Panc1 (cell line): Measurements from ENCODE around the gene MED23. TPM values are rescaled to one million over a fixed set of nuclear protein-coding genes. Genes with fewer than 3 reads are reported as not detected.

Experiments used
- ATAC-seq: fragments of 200-7000 bp; cut with Tn5 transposase; 2 replicates; pipeline ENCODE4 v1.9.1; 2020; ENCODE audit warnings: mild to moderate bottlenecking, moderate library complexity
- BruUV-seq: library from RNA; stranded (reverse); fragments of 400-500 nt; replicated peaks from 2 replicates; lab custom pipeline; 2021; lab: Mats Ljungman, UMichigan
- CTCF ChIA-PET: fragments of 300-600 bp; sonication (Branson Sonifier 250); formaldehyde crosslinking; loops from one replicate; lab custom pipeline; 2022; ENCODE audit warnings: antibody characterized with exemption; lab: Charles Lee
- POLR2A ChIA-PET: fragments of 300-600 bp; sonication (Branson Sonifier 250); formaldehyde crosslinking; loops from one replicate; lab custom pipeline; 2022; ENCODE audit warnings: antibody characterized with exemption; lab: Charles Lee
- DNase-seq: peaks from one replicate; pipeline ENCODE4 v3.0.0-alpha.2; 2010; ENCODE audit warnings: low read depth, low spot score
- H3K27ac ChIP-seq: 2 replicates; pipeline ENCODE4 v1.5.1; 2011; ENCODE audit warnings: mild to moderate bottlenecking, low read length, inconsistent platforms
- H3K27me3 ChIP-seq: fragments of 200-500 bp; sonication (Bioruptor generic); 2 replicates; pipeline ENCODE4 v1.6.0; 2014; ENCODE audit warnings: low read length, inconsistent platforms; ENCODE audit not compliant: control insufficient read depth, insufficient read depth
- H3K36me3 ChIP-seq: fragments of 200-500 bp; sonication (Bioruptor generic); 2 replicates; pipeline ENCODE4 v1.5.1; 2014; ENCODE audit warnings: inconsistent platforms, mild to moderate bottlenecking, low read length, moderate library complexity; ENCODE audit not compliant: control insufficient read depth, insufficient read depth
- H3K4me1 ChIP-seq: 2 replicates; pipeline ENCODE4 v1.5.1; 2011; ENCODE audit warnings: inconsistent platforms, mild to moderate bottlenecking, low read length, moderate library complexity; ENCODE audit not compliant: control insufficient read depth, insufficient read depth
- H3K4me3 ChIP-seq, 2 experiments: 2 replicates each; pipeline ENCODE4 v1.5.1; 2011 to 2012; ENCODE audit warnings: low read depth in 2 of 2, low read length in 2 of 2, mild to moderate bottlenecking in 2 of 2, inconsistent platforms in 1 of 2, moderate library complexity in 1 of 2
- H3K9me3 ChIP-seq: fragments of 200-500 bp; sonication (Bioruptor generic); 2 replicates; pipeline ENCODE4 v1.5.1; 2014; ENCODE audit warnings: low read depth, mild to moderate bottlenecking, inconsistent platforms, low read length, moderate library complexity; ENCODE audit not compliant: control insufficient read depth, insufficient read depth
- POLR2AphosphoS5 ChIP-seq: IDR thresholded peaks from 2 replicates; pipeline ENCODE4 v1.6.1; 2012; ENCODE audit warnings: mild to moderate bottlenecking, low read depth, low read length, moderate library complexity
- SIN3A ChIP-seq: IDR thresholded peaks from 2 replicates; pipeline ENCODE4 v1.6.1; 2012; ENCODE audit warnings: low read depth, mild to moderate bottlenecking, low read length, moderate library complexity, borderline replicate concordance; ENCODE audit not compliant: insufficient read depth
- TCF7L2 ChIP-seq: IDR thresholded peaks from 2 replicates; pipeline ENCODE4 v1.6.1; 2011; ENCODE audit warnings: mild to moderate bottlenecking, low read depth, low read length, inconsistent platforms
- in situ Hi-C: cut with HindIII; loops from 2 replicates; pipeline ENCODE4 v1.10.0; 2016; ENCODE audit warnings: low sequenced_read_pairs, low pct_unique_long_range_greater_than_20kb
- intact Hi-C: fragments of 100-400 bp; cut with micrococcal nuclease; formaldehyde crosslinking; loops from one replicate; pipeline ENCODE4 v1.10.0; 2022; ENCODE audit not compliant: unreplicated experiment
- total RNA-seq: library from RNA; stranded (reverse); gene quantifications from one replicate; pipeline ENCODE4 v1.2.1, GENCODE V29; 2021; ENCODE audit not compliant: unreplicated experiment
- TF ChIP-seq, protein P1 (sequence below): fragments of 450-650 bp; IDR thresholded peaks from 2 replicates; pipeline ENCODE4 v1.5.1; 2017; ENCODE audit warnings: mild to moderate bottlenecking
- TF ChIP-seq, protein P2 (sequence below), 2 experiments: IDR thresholded peaks; 2 replicates each; pipeline ENCODE4 v1.6.1; 2011 to 2012; ENCODE audit warnings: low read depth in 2 of 2, control low read depth in 1 of 2, low read length in 1 of 2, mild to moderate bottlenecking in 1 of 2, moderate library complexity in 1 of 2; ENCODE audit not compliant: insufficient read depth in 1 of 2

The MED23 gene
- total RNA-seq, 1 experiment from 2014 or later = 18.3 TPM

DNA sequence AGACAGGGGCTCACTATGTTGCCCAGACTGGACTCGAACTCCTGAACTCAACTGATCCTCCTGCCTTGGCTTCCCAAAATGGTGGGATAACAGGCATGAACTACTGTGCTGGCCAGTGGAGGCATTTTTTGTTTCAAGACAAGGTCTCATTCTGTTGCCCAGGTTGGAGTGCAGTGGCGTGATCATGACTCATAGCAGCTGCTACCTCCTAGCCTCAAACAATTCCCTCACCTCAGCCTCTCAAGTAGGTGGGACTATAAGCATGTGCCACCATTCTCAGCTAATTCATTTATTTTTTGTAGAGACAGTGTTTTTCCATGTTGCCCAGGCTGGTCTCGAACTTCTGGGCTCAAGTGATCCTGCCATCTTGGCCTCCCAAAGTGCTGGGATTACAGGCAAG lies 26.3 kb upstream of the MED23 start:
- in situ Hi-C loops = no loop called here
- Histone ChIP-seq H3K27ac (no peak overlapping the region), H3K36me3 (no peaks in the 10 kb centered on the region), H3K27me3 (no peaks in the 10 kb centered on the region), H3K4me1 (no peaks in the 10 kb centered on the region; the same call in 1 of the 2 replicates), H3K9me3 (no peaks in the 10 kb centered on the region), H3K4me3 (no peak overlapping the region)
- intact Hi-C loops = no loop called here
- ChIA-PET POLR2A (no interaction called here), CTCF (no interaction called here)
- no TSS peak for BruUV-seq
- ATAC-seq (no peak), DNase-seq (no peak)
- TF ChIP-seq, protein P1, sequence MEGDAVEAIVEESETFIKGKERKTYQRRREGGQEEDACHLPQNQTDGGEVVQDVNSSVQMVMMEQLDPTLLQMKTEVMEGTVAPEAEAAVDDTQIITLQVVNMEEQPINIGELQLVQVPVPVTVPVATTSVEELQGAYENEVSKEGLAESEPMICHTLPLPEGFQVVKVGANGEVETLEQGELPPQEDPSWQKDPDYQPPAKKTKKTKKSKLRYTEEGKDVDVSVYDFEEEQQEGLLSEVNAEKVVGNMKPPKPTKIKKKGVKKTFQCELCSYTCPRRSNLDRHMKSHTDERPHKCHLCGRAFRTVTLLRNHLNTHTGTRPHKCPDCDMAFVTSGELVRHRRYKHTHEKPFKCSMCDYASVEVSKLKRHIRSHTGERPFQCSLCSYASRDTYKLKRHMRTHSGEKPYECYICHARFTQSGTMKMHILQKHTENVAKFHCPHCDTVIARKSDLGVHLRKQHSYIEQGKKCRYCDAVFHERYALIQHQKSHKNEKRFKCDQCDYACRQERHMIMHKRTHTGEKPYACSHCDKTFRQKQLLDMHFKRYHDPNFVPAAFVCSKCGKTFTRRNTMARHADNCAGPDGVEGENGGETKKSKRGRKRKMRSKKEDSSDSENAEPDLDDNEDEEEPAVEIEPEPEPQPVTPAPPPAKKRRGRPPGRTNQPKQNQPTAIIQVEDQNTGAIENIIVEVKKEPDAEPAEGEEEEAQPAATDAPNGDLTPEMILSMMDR = no peak
- TF ChIP-seq, protein P2, sequence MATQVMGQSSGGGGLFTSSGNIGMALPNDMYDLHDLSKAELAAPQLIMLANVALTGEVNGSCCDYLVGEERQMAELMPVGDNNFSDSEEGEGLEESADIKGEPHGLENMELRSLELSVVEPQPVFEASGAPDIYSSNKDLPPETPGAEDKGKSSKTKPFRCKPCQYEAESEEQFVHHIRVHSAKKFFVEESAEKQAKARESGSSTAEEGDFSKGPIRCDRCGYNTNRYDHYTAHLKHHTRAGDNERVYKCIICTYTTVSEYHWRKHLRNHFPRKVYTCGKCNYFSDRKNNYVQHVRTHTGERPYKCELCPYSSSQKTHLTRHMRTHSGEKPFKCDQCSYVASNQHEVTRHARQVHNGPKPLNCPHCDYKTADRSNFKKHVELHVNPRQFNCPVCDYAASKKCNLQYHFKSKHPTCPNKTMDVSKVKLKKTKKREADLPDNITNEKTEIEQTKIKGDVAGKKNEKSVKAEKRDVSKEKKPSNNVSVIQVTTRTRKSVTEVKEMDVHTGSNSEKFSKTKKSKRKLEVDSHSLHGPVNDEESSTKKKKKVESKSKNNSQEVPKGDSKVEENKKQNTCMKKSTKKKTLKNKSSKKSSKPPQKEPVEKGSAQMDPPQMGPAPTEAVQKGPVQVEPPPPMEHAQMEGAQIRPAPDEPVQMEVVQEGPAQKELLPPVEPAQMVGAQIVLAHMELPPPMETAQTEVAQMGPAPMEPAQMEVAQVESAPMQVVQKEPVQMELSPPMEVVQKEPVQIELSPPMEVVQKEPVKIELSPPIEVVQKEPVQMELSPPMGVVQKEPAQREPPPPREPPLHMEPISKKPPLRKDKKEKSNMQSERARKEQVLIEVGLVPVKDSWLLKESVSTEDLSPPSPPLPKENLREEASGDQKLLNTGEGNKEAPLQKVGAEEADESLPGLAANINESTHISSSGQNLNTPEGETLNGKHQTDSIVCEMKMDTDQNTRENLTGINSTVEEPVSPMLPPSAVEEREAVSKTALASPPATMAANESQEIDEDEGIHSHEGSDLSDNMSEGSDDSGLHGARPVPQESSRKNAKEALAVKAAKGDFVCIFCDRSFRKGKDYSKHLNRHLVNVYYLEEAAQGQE (IDR thresholded peaks at IDR 0.05; ENCODE audit: insufficient read depth in 1 of 2, low read depth in 2 of 2, low read length in 1 of 2) = no peak

DNA sequence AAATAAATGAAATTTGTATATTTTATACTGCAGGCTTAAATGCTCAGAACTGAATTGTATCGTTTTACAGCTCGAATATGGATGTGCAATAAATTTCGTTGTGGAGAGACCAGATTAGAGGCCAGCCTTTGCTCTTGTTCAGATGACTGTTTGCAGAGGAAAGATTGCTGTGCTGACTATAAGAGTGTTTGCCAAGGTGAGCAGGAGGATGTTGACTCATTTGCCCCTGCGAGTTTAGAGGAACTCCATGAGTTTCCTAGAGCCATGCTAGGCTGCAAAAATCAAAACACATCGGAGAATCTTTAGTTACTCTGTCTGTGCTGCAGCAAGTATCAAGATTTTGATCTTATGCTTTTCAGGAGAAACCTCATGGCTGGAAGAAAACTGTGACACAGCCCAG lies 24.4 kb upstream of the MED23 start:
- Histone ChIP-seq H3K9me3 (no peaks in the 10 kb centered on the region), H3K27ac (no peak overlapping the region), H3K36me3 (no peaks in the 10 kb centered on the region), H3K27me3 (no peaks in the 10 kb centered on the region), H3K4me1 (no peaks in the 10 kb centered on the region; the same call in 1 of the 2 replicates), H3K4me3 (no peak overlapping the region)
- ChIA-PET POLR2A (no interaction called here), CTCF (no interaction called here)
- no peak for DNase-seq
- ATAC-seq = peak; percentile 81
- no peak for TF ChIP-seq TCF7L2
- TF ChIP-seq, protein P1 = no peak
- TF ChIP-seq, protein P2 (IDR thresholded peaks at IDR 0.05; ENCODE audit: insufficient read depth in 1 of 2, low read depth in 2 of 2, low read length in 1 of 2) = no peak
- no peak for TF ChIP-seq SIN3A
- no peak for TF ChIP-seq POLR2AphosphoS5
- intact Hi-C loops = no loop called here
- in situ Hi-C loops = no loop called here
- BruUV-seq = no TSS peak
